SK-N-SH (cell line): Measurements from ENCODE around the gene HIPK3. TPM values are rescaled to one million over a fixed set of nuclear protein-coding genes. Genes with fewer than 3 reads are reported as not detected.

Experiments
- CTCF ChIA-PET: fragments of 300-600, 350-600 bp; formaldehyde crosslinking; extraction: SDS; loops from one replicate; lab custom pipeline; 2021; lab: Yijun Ruan, JAX
- POLR2A ChIA-PET: fragments of 350-600 bp; sonication (Branson Sonifier 250); formaldehyde crosslinking; extraction: SDS; loops from one replicate; lab custom pipeline; 2020; ENCODE audit warnings: antibody characterized with exemption, inconsistent platforms; lab: Yijun Ruan, JAX
- DNase-seq: peaks from one replicate; pipeline ENCODE4 v3.0.0; 2012
- H2AFZ ChIP-seq: fragments of 200-600 bp; sonication (generic); 2 replicates; pipeline ENCODE4 v1.8.1; 2016; ENCODE audit warnings: antibody characterized with exemption, mild to moderate bottlenecking, low read depth
- H3F3A ChIP-seq: fragments of 200-600 bp; sonication (generic); replicated peaks from 2 replicates; pipeline ENCODE3; 2016; ENCODE audit warnings: antibody characterized with exemption, mild to moderate bottlenecking; ENCODE audit not compliant: insufficient read depth
- H3K27ac ChIP-seq, 2 experiments: fragments of 200-500 bp in 1 of 2; fragments of 200-600 bp in 1 of 2; sonication (Bioruptor generic) in 1 of 2; sonication (generic), shearing (Covaris generic) in 1 of 2; 2 replicates each; pipeline versions ENCODE4 v1.5.1 to v1.6.1; 2014 to 2016; ENCODE audit warnings: low read depth in 2 of 2, inconsistent platforms in 1 of 2, low read length in 1 of 2, mild to moderate bottlenecking in 1 of 2, mixed read lengths in 1 of 2
- H3K27me3 ChIP-seq: fragments of 200-600 bp; sonication (generic), shearing (Covaris generic); 2 replicates; pipeline ENCODE4 v1.6.1; 2016; ENCODE audit warnings: mixed run types; ENCODE audit not compliant: insufficient read depth
- H3K36me3 ChIP-seq, 2 experiments: fragments of 200-500 bp in 1 of 2; fragments of 200-600 bp in 1 of 2; sonication (Bioruptor generic) in 1 of 2; sonication (generic) in 1 of 2; replicated peaks in 1 of 2; 2 replicates each; pipeline versions ENCODE3 to v1.5.1; 2014 to 2016; ENCODE audit warnings: low read length in 1 of 2, mild to moderate bottlenecking in 1 of 2; ENCODE audit not compliant: insufficient read depth in 2 of 2, control insufficient read depth in 1 of 2
- H3K4me1 ChIP-seq, 2 experiments: fragments of 200-500 bp in 1 of 2; fragments of 200-600 bp in 1 of 2; sonication (Bioruptor generic) in 1 of 2; sonication (generic), shearing (Covaris generic) in 1 of 2; 2 replicates each; pipeline versions ENCODE4 v1.5.1 to v1.6.1; 2014 to 2016; ENCODE audit warnings: low read depth in 1 of 2, low read length in 1 of 2, mixed run types in 1 of 2; ENCODE audit not compliant: insufficient read depth in 2 of 2, control insufficient read depth in 1 of 2
- H3K4me2 ChIP-seq: fragments of 200-600 bp; sonication (generic), shearing (Covaris generic); 2 replicates; pipeline ENCODE4 v1.6.1; 2017; ENCODE audit warnings: mixed run types
- H3K4me3 ChIP-seq, 2 experiments: fragments of 200-500 bp in 1 of 2; fragments of 200-600 bp in 1 of 2; sonication (Bioruptor generic) in 1 of 2; sonication (generic), shearing (Covaris generic) in 1 of 2; 2 replicates each; pipeline versions ENCODE4 v1.5.1 to v1.8.1; 2014 to 2016; ENCODE audit warnings: low read depth in 2 of 2, inconsistent platforms in 1 of 2, low read length in 1 of 2, mild to moderate bottlenecking in 1 of 2, mixed read lengths in 1 of 2, moderate library complexity in 1 of 2
- H3K79me2 ChIP-seq: fragments of 200-600 bp; sonication (generic); 2 replicates; pipeline ENCODE4 v1.8.1; 2017; ENCODE audit warnings: mild to moderate bottlenecking; ENCODE audit not compliant: insufficient read depth
- H3K9ac ChIP-seq: fragments of 200-600 bp; sonication (generic); 2 replicates; pipeline ENCODE4 v1.6.1; 2017; ENCODE audit warnings: mixed run types
- H3K9me2 ChIP-seq: fragments of 200-600 bp; sonication (generic); 2 replicates; pipeline ENCODE4 v1.6.1; 2017; ENCODE audit warnings: mixed run types
- H3K9me3 ChIP-seq: fragments of 200-600 bp; sonication (generic); 2 replicates; pipeline ENCODE4 v1.6.1; 2017; ENCODE audit warnings: mixed run types, mild to moderate bottlenecking, moderate library complexity
- H4K20me1 ChIP-seq: fragments of 200-600 bp; sonication (generic); 2 replicates; pipeline ENCODE4 v1.6.1; 2017; ENCODE audit warnings: mild to moderate bottlenecking, mixed run types; ENCODE audit not compliant: insufficient read depth
- CHD2 ChIP-seq: fragments of 150-350 bp; IDR thresholded peaks from 2 replicates; pipeline ENCODE4 v1.6.1; 2018; ENCODE audit warnings: low read length; ENCODE audit not compliant: partially characterized antibody
- CTCF ChIP-seq: fragments of 200-600 bp; sonication (generic); IDR thresholded peaks from 2 replicates; pipeline ENCODE4 v1.6.1; 2017; ENCODE audit warnings: antibody characterized with exemption, mild to moderate bottlenecking, moderate library complexity
- ELF1 ChIP-seq: IDR thresholded peaks from 2 replicates; pipeline ENCODE4 v1.4.0; 2012
- GATA2 ChIP-seq: sonication (generic); formaldehyde crosslinking; IDR thresholded peaks from 2 replicates; pipeline ENCODE4 v1.5.0; 2020; ENCODE audit warnings: mild to moderate bottlenecking, missing genetic modification reagents
- IRF3 ChIP-seq: fragments of 150-350 bp; IDR thresholded peaks from 2 replicates; pipeline ENCODE4 v1.6.1; 2016; ENCODE audit warnings: mild to moderate bottlenecking, low read depth, low read length
- JUND ChIP-seq: IDR thresholded peaks from 2 replicates; pipeline ENCODE4 v1.4.0; 2012
- MAX ChIP-seq: IDR thresholded peaks from 2 replicates; pipeline ENCODE4 v1.4.0; 2012; ENCODE audit warnings: low read depth
- NRF1 ChIP-seq: IDR thresholded peaks from 2 replicates; pipeline ENCODE4 v1.6.1; 2012; ENCODE audit warnings: low read depth, mild to moderate bottlenecking, low read length
- REST ChIP-seq: IDR thresholded peaks from 2 replicates; pipeline ENCODE4 v1.6.1; 2012; ENCODE audit warnings: mild to moderate bottlenecking, low read depth, low read length, moderate library complexity
- SIN3A ChIP-seq: IDR thresholded peaks from 2 replicates; pipeline ENCODE4 v1.6.1; 2012; ENCODE audit warnings: low read depth, mild to moderate bottlenecking, low read length, moderate library complexity, borderline replicate concordance
- USF2 ChIP-seq: fragments of 150-350 bp; IDR thresholded peaks from 2 replicates; pipeline ENCODE4 v1.6.1; 2017; ENCODE audit warnings: antibody characterized with exemption, low read length, low read depth, borderline replicate concordance
- ZBTB33 ChIP-seq: IDR thresholded peaks from 2 replicates; pipeline ENCODE4 v1.4.0; 2012; ENCODE audit warnings: low read depth, borderline replicate concordance
- polyA plus RNA-seq, 3 experiments: library from polyadenylated mRNA; depleted of rRNA; stranded (reverse); fragments of >200 nt; gene quantifications; 2 replicates each; pipeline ENCODE4 v1.2.3, GENCODE V29; 2012

Gene HIPK3
- polyA plus RNA-seq, 1 of the 3 experiments (the other 2 are of a cell fraction): 5.2 TPM

- H3K4me2 ChIP-seq: no peak overlapping the region
- POLR2A ChIA-PET: no interaction called here
- H3K4me1 ChIP-seq: no peaks in the 10 kb centered on the region; a peak in 1 of 4 replicates
- H3K27me3 ChIP-seq: no peaks in the 10 kb centered on the region
- H3F3A ChIP-seq: peaks cover 5% of the 10 kb centered on the region
- H3K9ac ChIP-seq: no peak overlapping the region
- TF ChIP-seq USF2 (no peak), CHD2 (no peak), NRF1 (no peak), JUND (no peak), GATA2 (CRISPR knock-in tag) (no peak), MAX (no peak), ZBTB33 (no peak)
- TF ChIP-seq, all 33 proteins: peak for 0
- no peaks in the 10 kb centered on the region for H3K9me2 ChIP-seq
- DNase-seq: no peak
- H2AFZ ChIP-seq: no peak overlapping the region
- CTCF ChIA-PET: interaction anchor here (1.5 kb wide), 1 partner anchor 11 kb away, joined by 5 read pairs; no protein-coding TSS in a partner anchor
- H3K9me3 ChIP-seq: no peaks in the 10 kb centered on the region
- no peak overlapping the region for H3K27ac ChIP-seq
- H3K79me2 ChIP-seq: peaks cover 99% of the 10 kb centered on the region
- peaks cover 91% of the 10 kb centered on the region for H4K20me1 ChIP-seq
- peaks cover 0 to 3% of the 10 kb centered on the region in 2 experiments for H3K36me3 ChIP-seq
- H3K4me3 ChIP-seq: no peak overlapping the region
These were observed 23.2 kb downstream of the HIPK3 start for GRCh38 chr11:33280411-33280810.

- no peak for DNase-seq
- H3F3A ChIP-seq: peaks cover 5% of the 10 kb centered on the region
- no peaks in the 10 kb centered on the region for H3K27me3 ChIP-seq
- no peaks in the 10 kb centered on the region; a peak in 1 of 4 replicates for H3K4me1 ChIP-seq
- TF ChIP-seq CTCF (no peak), CHD2 (no peak), GATA2 (CRISPR knock-in tag) (no peak), SIN3A (no peak), IRF3 (no peak), ELF1 (no peak), REST (no peak)
- no peak overlapping the region for H3K4me2 ChIP-seq
- H3K36me3 ChIP-seq: peaks cover 3 to 8% of the 10 kb centered on the region in 2 experiments
- no peaks in the 10 kb centered on the region for H3K9me3 ChIP-seq
- peaks cover 98% of the 10 kb centered on the region for H3K79me2 ChIP-seq
- H3K9me2 ChIP-seq: no peaks in the 10 kb centered on the region
- ChIA-PET POLR2A (no interaction called here), CTCF (no interaction called here)
- no peak overlapping the region for H2AFZ ChIP-seq
- no peak overlapping the region for H3K27ac ChIP-seq
- H3K4me3 ChIP-seq: no peak overlapping the region
- H3K9ac ChIP-seq: no peak overlapping the region
- peaks cover 82% of the 10 kb centered on the region for H4K20me1 ChIP-seq
These were observed 24.6 kb downstream of the HIPK3 start for GRCh38 chr11:33281758-33282157.
